B cell (primary cell): ENCODE measurements around the gene SEZ6L. TPM values are rescaled to one million over a fixed set of nuclear protein-coding genes. Genes with fewer than 3 reads are reported as not detected.

Experiments
- ATAC-seq: fragments of 200-7000 bp; cut with Tn5 transposase; one replicate; pipeline ENCODE4 v1.10.0; 2021; ENCODE audit warnings: low read depth, mild to moderate bottlenecking, moderate number of reproducible peaks, moderate library complexity
- CTCF ChIA-PET: fragments of 350-600 bp; sonication (Branson Sonifier 250); formaldehyde crosslinking; loops from one replicate; lab custom pipeline; 2021; ENCODE audit warnings: antibody characterized with exemption, inconsistent platforms; lab: Charles Lee
- POLR2A ChIA-PET: fragments of 350-600 bp; sonication (Branson Sonifier 250); formaldehyde crosslinking; loops from one replicate; lab custom pipeline; 2021; ENCODE audit warnings: antibody characterized with exemption; lab: Charles Lee
- DNase-seq: peaks from one replicate; pipeline ENCODE4 v3.0.0; 2013
- H2AFZ ChIP-seq: 2 replicates; pipeline ENCODE4 v1.6.1; 2012; ENCODE audit warnings: mild to moderate bottlenecking, low read depth, low read length; ENCODE audit not compliant: insufficient read depth, poor library complexity, severe bottlenecking
- H3K27ac ChIP-seq, 2 donors: 1 replicate in 1 of 2; 2 replicates in 1 of 2; pipeline ENCODE4 v1.5.1; 2012 to 2013; ENCODE audit warnings: low read length in 2 of 2, mild to moderate bottlenecking in 2 of 2, moderate library complexity in 1 of 2
- H3K27me3 ChIP-seq, 4 experiments: fragments of 200-600 bp in 1 of 4; sonication (generic) in 1 of 4; replicated peaks in 1 of 4; 1 replicate in 2 of 4; 2 replicates in 2 of 4; pipeline versions ENCODE4 v1.6.1 to v1.7.0; 2013 to 2016; ENCODE audit warnings: low read length in 3 of 4, mild to moderate bottlenecking in 2 of 4, mixed read lengths in 1 of 4, moderate library complexity in 1 of 4; ENCODE audit not compliant: insufficient read depth in 4 of 4, control insufficient read depth in 3 of 4; ENCODE audit errors: control extremely low read depth in 1 of 4
- H3K36me3 ChIP-seq, 2 experiments: replicated peaks in 1 of 2; 1 replicate in 1 of 2; 2 replicates in 1 of 2; pipeline versions ENCODE4 v1.6.1 to v1.7.1; 2013; ENCODE audit warnings: low read length in 1 of 2; ENCODE audit not compliant: insufficient read depth in 2 of 2, control insufficient read depth in 1 of 2; ENCODE audit errors: control extremely low read depth in 1 of 2, extremely low read depth in 1 of 2
- H3K4me1 ChIP-seq, 2 donors: fragments of 200-600 bp in 1 of 2; sonication (generic) in 1 of 2; 1 replicate in 1 of 2; 2 replicates in 1 of 2; pipeline versions ENCODE4 v1.5.1 to v1.6.1; 2013 to 2017; ENCODE audit warnings: low read length in 2 of 2; ENCODE audit not compliant: control insufficient read depth in 2 of 2, insufficient read depth in 2 of 2
- H3K4me2 ChIP-seq: replicated peaks from 2 replicates; pipeline ENCODE3; 2012; ENCODE audit warnings: mild to moderate bottlenecking, low read depth, low read length; ENCODE audit not compliant: poor library complexity, severe bottlenecking
- H3K4me3 ChIP-seq, 5 experiments: fragments of 200-600 bp in 1 of 5; sonication (generic) in 1 of 5; 1 replicate in 3 of 5; 2 replicates in 2 of 5; pipeline versions ENCODE4 v1.5.1 to v1.7.0; 2011 to 2016; ENCODE audit warnings: low read length in 4 of 5, mild to moderate bottlenecking in 4 of 5, low read depth in 2 of 5, control low read depth in 1 of 5, moderate library complexity in 1 of 5; ENCODE audit not compliant: insufficient read depth in 1 of 5; ENCODE audit errors: control extremely low read depth in 1 of 5, extremely low read depth in 1 of 5
- H3K79me2 ChIP-seq: fragments of 200-600 bp; sonication (generic); one replicate; pipeline ENCODE4 v1.6.0; 2016; ENCODE audit warnings: low read length; ENCODE audit not compliant: control insufficient read depth, insufficient read depth
- H3K9ac ChIP-seq: fragments of 200-600 bp; sonication (generic); 2 replicates; pipeline ENCODE4 v1.6.1; 2017; ENCODE audit warnings: mild to moderate bottlenecking, low read length, moderate library complexity
- H3K9me3 ChIP-seq, 3 donors: one replicate each; pipeline versions ENCODE4 v1.6.1 to v1.7.1; 2013; ENCODE audit warnings: low read length in 2 of 3; ENCODE audit not compliant: control insufficient read depth in 2 of 3, insufficient read depth in 1 of 3; ENCODE audit errors: control extremely low read depth in 1 of 3
- H4K20me1 ChIP-seq: 2 replicates; pipeline ENCODE4 v1.6.0; 2012; ENCODE audit warnings: mild to moderate bottlenecking, low read length; ENCODE audit not compliant: insufficient read depth, control insufficient read depth, poor library complexity, severe bottlenecking
- H3K27ac Mint-ChIP-seq: one replicate; pipeline ENCODE4 v1.8.0; 2021; ENCODE audit warnings: mixed read lengths
- H3K27me3 Mint-ChIP-seq: one replicate; pipeline ENCODE4 v1.8.0; 2021; ENCODE audit warnings: mixed read lengths
- H3K4me1 Mint-ChIP-seq: one replicate; pipeline ENCODE4 v1.8.0; 2021; ENCODE audit warnings: mixed read lengths
- H3K4me3 Mint-ChIP-seq: one replicate; pipeline ENCODE4 v1.8.0; 2021; ENCODE audit warnings: mixed read lengths
- H3K9me3 Mint-ChIP-seq: one replicate; pipeline ENCODE4 v1.8.0; 2022; ENCODE audit warnings: mixed read lengths; ENCODE audit not compliant: insufficient read depth
- CTCF ChIP-seq: fragments of 200-600 bp; IDR thresholded peaks from one replicate; pipeline ENCODE4 v1.8.0; 2022; ENCODE audit warnings: antibody characterized with exemption, mild to moderate bottlenecking
- EZH2 ChIP-seq: IDR thresholded peaks from 2 replicates; pipeline ENCODE4 v1.6.1; 2012; ENCODE audit warnings: borderline replicate concordance, low read depth, mild to moderate bottlenecking, moderate library complexity, low read length; ENCODE audit not compliant: insufficient read depth, poor library complexity, severe bottlenecking
- WGBS: methylation state at CpG from one replicate; pipeline ENCODE4 v1.1.5; 2013; ENCODE audit warnings: missing lambda C conversion rate; ENCODE audit not compliant: insufficient coverage; 5-methylcytosine and 5-hydroxymethylcytosine counted together
- intact Hi-C: fragments of 100-400 bp; cut with micrococcal nuclease; formaldehyde crosslinking; loops from one replicate; pipeline ENCODE4 v1.10.0; 2022
- polyA plus RNA-seq: library from polyadenylated mRNA; depleted of rRNA; stranded (reverse); fragments of >200 nt; gene quantifications from 2 replicates; pipeline ENCODE4 v1.2.3, GENCODE V29; 2012
- total RNA-seq, 2 donors: library from RNA; stranded (reverse); fragments of 120-200 nt in 1 of 2; gene quantifications; 1 replicate in 1 of 2; 2 replicates in 1 of 2; pipeline versions ENCODE4 v1.2.3 to v1.2.4, GENCODE V29; 2013 to 2022

The SEZ6L gene
- total and polyA plus RNA-seq, 2 donors (not counting 1 experiment from before 2014, with no cell fraction given), result 0.04 TPM; not detected in 1

GRCh38 chr22:26409719-26410335, 240.6 kb downstream of the SEZ6L start:
- DNase-seq, result no peak
- TF ChIP-seq CTCF, result no peak
- no peak for TF ChIP-seq EZH2
- no peaks in the 10 kb centered on the region for H4K20me1 ChIP-seq
- ChIA-PET CTCF (no interaction called here), POLR2A (no interaction called here)
- peaks cover 11% of the 10 kb centered on the region for H3K27me3 Mint-ChIP-seq
- ATAC-seq, result no peak
- no peak overlapping the region for H3K27ac Mint-ChIP-seq
- no peak overlapping the region for H3K9ac ChIP-seq
- peaks cover 4 to 5% of the 10 kb centered on the region in 2 donors for H3K4me1 ChIP-seq
- H3K9me3 Mint-ChIP-seq, result no peaks in the 10 kb centered on the region
- 100% methylated on average over 2 of the region's 5 CpGs for WGBS
- no peak overlapping the region for H3K4me3 ChIP-seq
- H3K4me3 Mint-ChIP-seq, result no peak overlapping the region
- peaks cover 0 to 5% (median 2%) of the 10 kb centered on the region in 4 experiments for H3K27me3 ChIP-seq
- H3K27ac ChIP-seq, result no peak overlapping the region
- H3K9me3 ChIP-seq, result peaks cover 0 to 4% (median 0%) of the 10 kb centered on the region in 3 donors
- no peak overlapping the region for H2AFZ ChIP-seq
- H3K4me1 Mint-ChIP-seq, result peaks cover 2% of the 10 kb centered on the region
- H3K79me2 ChIP-seq, result no peaks in the 10 kb centered on the region
- no peaks in the 10 kb centered on the region for H3K36me3 ChIP-seq
- H3K4me2 ChIP-seq, result no peak overlapping the region
- intact Hi-C loops, result no loop called here

GRCh38 chr22:26410386-26410785, 241.1 kb downstream of the SEZ6L start:
- H3K36me3 ChIP-seq, result no peaks in the 10 kb centered on the region
- H3K9ac ChIP-seq, result no peak overlapping the region
- H3K27ac ChIP-seq, result no peak overlapping the region
- WGBS, result 100% methylated on average over 1 of the region's 5 CpGs
- CTCF ChIA-PET, result interaction anchor here (0.7 to 1.0 kb wide), 2 partner anchors 50 to 52 kb away, joined by 3 read pairs; no protein-coding TSS in a partner anchor
- peaks cover 0 to 4% (median 0%) of the 10 kb centered on the region in 3 donors for H3K9me3 ChIP-seq
- Mint-ChIP-seq H3K4me3 (no peak overlapping the region), H3K9me3 (no peaks in the 10 kb centered on the region), H3K4me1 (no peaks in the 10 kb centered on the region), H3K27ac (no peak overlapping the region), H3K27me3 (peaks cover 11% of the 10 kb centered on the region)
- no peak overlapping the region for H2AFZ ChIP-seq
- intact Hi-C loops, result no loop called here
- H4K20me1 ChIP-seq, result no peaks in the 10 kb centered on the region
- no peak overlapping the region for H3K4me2 ChIP-seq
- peaks cover 0 to 5% (median 2%) of the 10 kb centered on the region in 4 experiments for H3K27me3 ChIP-seq
- H3K4me3 ChIP-seq, result no peak overlapping the region
- POLR2A ChIA-PET, result interaction anchor here (0.8 kb wide), 1 partner anchor 20 kb away, joined by 3 read pairs; no protein-coding TSS in a partner anchor
- ATAC-seq (no peak), DNase-seq (no peak)
- H3K79me2 ChIP-seq, result no peaks in the 10 kb centered on the region
- TF ChIP-seq EZH2 (no peak), CTCF (no peak)
- H3K4me1 ChIP-seq, result no peaks in the 10 kb centered on the region
